GM21786 (cell line): ENCODE data around the gene PEX11G.

Experiments used
- ATAC-seq: cut with Tn5 transposase; IDR thresholded peaks from one replicate; pipeline ENCODE4 v1.9.1; 2021; ENCODE audit not compliant: unreplicated experiment

Gene PEX11G

DNA sequence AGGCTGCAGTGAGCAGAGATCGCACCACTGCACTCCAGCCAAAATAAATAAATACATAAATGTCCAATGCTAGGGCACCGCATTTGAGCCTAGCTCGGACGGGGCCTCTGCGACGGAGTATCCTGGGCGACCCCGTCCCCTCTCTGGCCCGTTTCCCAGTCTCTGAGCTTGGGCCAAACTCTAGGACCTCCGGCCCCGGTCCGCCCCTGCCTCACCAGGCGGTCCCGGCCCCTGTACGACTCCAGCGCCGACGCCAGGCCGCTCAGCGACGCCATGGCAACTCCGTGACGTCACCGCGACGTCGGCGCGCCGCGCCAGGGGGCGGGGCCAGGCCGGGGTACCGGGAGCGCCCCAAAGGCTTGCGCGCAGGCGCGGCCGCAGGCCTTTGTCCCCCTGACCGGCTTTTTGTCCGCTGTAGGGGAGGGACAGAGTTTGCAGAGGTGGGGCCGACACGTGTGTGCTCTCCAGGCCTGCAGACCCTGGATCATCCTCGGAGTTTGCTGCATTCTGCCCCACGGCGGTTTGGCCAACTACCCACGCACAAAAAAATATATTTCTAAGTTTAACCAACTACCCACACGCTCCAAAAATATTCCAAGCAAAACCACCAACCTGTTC is at the start of gene PEX11G:
TSS of gene PEX11G (minus strand) at position 300 of the 618 bp plus-strand sequence. CDS start at position 275, 25 bp downstream.
- ATAC-seq = no peak

DNA sequence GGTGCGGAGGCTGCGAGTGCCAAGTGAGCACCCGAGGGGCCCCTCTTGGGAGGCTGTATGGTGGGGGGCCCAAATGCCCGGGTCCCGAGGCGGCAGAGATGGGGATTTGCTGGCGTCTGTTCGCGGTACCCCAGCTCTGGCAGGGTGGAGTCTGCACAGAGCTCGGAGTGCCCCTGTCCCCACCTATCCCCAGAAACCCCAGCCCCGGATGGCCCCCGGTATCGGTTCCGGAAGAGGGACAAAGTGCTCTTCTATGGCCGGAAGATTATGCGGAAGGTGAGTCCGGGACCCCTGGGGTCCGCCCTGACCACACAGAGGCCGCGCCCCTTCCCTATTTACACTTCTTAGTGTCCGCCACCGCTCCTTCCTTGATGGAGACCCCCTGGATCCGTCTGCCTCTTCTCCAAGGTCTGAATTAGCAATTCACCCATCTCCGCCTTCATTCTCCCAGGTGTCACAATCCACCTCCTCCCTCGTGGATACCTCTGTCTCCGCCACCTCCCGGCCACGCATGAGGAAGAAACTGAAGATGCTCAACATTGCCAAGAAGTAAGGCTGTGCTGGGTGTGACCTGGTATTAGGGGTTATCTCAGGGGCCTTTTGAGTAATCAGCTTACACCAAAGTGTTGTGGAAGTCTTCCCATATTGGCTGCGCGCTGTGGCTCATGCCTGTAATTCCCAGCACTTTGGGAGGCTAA is 47.3 kb upstream of the PEX11G start:
- peak; percentile 4 for ATAC-seq

DNA sequence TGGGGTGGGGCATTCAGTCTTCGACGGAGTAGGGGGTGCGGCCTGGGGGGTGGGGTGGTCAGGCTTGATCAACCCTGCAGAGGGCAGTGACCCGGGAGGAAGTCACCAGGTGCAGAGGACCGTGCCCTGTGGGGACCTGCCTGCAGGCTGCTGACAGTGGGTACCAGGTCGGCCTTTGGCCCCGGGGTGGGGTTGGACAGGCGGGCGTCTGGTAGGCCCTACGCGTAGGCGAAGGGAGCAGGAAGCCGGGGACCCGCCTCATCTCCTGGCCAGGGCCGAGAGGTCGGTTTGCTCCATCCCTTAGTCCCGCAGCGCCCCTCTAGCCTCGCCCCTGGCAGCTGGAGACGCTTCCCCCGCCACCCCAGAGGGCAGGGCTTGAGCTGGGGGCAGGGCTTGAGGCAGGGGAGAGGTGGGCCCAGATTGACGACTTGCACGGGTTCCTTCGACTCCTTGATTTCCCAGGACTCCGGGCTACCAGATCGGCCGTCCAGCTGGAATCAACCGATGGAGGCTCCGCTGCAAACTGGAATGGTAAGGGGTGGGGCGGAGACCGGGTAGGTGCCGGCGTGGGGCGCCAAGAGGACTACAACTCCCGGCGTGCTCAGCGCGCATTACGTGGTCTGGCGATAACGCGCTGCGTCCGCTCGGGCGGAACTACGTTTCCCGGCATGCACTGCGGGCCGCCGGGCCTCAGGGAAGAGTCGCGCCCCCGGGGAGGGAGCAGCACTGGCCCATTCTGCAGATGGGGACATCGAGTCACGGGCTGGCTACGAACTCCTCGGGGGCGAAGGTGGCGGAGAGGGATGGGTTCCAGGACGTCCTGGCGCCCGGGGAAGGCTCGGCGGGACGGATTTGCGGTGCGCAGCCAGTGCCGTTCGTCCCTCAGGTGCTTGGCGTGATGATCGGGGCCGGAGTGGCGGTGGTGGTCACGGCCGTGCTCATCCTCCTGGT is 46.5 kb upstream of the PEX11G start, which contains the start of gene PNPLA6:
TSS of gene PNPLA6 (plus strand) at position 671 of the 951 bp plus-strand sequence. CDS start at position 743, 72 bp downstream.
- ATAC-seq = peak; percentile 59

DNA sequence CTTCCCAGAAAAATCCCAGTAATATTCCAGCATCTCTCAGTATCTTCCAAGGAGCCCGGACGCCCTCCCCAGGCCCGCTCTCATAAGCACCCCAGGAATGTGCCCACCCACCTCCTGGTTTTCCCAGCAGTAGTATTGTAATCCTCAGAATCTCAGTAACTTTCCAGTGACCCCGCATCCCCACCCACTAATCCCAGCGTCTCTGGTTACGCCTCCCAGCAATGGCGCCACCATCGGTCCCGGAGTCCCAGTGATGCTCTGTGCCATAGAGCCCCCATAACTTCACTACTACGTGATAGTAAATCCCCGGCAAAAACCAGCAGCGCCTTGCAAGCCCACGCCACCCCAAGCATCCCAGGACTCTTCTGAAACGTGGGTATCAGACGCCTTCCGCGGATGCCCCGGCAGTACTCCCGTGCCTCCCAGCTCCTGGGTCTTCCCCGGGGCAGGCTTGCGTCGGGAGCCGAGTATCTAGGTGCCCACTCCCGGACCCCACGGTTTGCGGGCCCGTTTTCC is 45.8 kb upstream of the PEX11G start:
- ATAC-seq = no peak

DNA sequence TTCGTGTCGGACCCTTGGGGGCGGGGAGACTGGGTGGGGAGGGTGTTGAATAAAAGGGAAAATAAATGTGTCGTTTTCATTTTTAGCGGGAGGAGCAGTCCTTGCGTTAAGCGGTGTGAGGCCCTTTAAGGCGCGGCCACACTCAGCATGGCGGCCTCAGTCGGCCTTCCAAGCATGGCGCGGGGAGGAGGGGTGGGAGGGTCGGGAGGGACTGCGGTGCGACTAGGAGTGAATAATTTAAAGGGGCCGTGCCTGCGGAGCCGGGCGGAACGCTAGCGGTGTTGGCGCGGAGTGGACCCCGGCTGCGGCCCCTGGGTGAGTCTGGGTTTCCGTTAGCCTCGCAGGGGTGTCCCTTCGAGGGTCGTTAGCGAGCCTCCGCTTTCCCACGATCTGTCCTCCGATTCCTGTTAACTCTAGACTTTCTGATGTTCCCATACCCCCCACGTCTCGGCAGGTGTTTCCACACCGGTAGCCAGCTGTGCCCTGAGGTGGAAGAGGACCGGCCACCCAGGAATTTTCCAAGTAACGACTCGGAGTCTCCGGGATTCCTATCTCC is 45.2 kb upstream of the PEX11G start:
- no peak for ATAC-seq

DNA sequence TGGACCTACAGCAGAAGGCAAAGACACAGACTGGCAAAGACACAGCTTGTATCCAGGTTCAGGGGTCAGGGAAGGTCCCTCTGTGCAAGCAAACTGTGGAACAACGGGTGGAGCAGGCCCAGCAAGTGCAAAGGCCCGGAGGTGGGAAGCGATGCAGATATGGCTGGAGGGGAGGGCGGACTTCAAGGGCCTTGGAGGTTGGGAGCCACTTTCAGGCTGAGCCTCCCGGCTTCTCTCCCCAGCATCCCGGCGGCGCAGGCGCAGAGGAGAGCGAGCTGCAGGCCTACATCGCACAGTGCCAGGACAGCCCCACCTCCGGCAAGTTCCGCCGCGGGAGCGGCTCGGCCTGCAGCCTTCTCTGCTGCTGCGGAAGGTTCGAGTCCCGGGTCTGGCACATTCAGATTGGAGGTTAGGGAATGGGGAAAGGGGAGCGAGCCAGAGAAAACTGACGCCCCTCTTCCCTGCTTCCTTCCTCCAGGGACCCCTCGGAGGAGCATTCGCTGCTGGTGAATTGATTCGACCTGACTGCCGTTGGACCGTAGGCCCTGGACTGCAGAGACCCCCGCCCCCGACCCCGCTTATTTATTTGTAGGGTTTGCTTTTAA is 44.5 kb upstream of the PEX11G start:
- no peak for ATAC-seq

DNA sequence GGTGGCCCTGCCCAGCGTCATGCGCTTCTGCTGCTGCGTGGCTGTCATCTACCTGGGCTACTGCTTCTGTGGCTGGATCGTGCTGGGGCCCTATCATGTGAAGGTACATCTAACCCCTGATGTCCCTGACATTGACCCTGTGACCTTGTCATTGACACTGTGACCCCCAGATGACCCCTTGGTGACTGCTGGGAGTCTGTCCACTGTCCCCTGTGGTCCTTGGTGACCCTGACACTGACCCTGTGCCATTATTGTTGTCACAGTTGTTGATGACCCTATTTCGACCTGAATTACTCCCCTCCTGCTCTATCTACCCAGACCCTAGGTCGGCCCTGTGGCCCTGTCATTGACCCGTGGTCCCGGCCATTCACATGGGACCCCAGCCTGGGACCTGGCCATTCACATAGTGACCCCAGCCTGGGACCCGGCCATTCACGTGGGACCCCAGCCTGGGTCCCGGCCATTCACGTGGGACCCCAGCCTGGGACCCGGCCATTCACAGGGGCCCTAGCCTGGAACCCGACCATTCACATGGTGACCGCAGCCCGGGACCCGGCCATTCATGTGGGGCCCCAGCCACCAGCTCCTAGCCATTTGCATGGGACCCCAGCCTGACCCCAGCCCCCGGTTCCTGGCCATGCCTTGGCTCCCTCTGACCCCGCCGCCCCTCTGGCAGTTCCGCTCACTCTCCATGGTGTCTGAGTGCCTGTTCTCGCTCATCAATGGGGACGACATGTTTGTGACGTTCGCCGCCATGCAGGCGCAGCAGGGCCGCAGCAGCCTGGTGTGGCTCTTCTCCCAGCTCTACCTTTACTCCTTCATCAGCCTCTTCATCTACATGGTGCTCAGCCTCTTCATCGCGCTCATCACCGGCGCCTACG is 41.0 kb upstream of the PEX11G start:
- ATAC-seq = no peak

DNA sequence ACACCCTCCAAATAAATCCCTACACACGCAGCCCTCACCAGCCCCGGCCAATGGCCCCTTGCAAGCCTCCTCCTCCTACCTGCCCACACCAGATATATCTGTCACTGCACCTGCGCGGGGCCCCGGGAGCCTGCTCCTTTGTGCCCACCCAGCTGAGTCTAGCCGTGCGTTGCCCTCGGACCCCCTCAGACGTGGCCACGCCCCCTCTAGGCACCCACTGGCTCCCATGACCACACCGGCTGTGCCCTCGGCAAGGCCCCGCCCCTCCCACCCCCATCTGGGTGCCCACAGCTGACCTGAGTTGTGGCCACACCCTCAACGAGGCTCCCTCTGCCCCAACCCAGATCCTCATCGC is 40.4 kb upstream of the PEX11G start:
- no peak for ATAC-seq

DNA sequence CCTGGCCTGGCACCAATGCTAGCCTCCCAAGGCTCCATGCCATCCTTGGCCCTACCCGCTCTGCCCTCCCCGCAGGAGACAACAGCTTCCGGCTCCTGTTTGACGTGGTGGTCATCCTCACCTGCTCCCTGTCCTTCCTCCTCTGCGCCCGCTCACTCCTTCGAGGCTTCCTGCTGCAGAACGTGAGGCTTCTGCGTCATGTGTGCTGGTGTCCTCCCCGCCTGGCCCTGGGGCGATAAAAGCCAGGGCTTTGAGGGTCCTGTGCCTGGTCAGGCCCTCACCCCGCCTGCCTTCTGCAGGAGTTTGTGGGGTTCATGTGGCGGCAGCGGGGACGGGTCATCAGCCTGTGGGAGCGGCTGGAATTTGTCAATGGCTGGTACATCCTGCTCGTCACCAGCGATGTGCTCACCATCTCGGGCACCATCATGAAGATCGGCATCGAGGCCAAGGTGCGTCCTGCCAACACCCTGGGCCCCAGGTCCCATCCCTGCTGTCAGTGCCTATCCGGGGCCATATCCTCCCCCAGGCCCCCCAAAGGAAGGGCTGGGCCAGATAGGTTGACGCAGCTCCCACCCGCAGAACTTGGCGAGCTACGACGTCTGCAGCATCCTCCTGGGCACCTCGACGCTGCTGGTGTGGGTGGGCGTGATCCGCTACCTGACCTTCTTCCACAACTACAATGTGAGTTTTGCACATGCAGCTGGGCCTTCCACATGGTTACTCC is 39.8 kb upstream of the PEX11G start:
- no peak for ATAC-seq

DNA sequence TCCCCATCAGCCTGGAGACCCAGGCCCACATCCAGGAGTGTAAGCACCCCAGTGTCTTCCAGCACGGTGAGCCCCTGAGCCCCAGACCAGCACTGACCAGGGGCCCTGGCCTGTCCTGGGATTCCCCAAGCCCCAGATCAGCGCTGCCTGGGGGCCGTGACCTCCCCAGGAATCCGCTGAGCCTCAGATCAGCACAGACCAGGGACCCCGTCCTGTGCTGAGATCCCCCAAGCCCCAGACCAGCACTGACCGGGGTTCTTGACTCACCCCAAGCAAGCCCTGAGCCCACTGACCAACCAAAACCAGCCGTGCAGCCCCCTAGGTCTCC is 39.3 kb upstream of the PEX11G start:
- ATAC-seq = no peak

DNA sequence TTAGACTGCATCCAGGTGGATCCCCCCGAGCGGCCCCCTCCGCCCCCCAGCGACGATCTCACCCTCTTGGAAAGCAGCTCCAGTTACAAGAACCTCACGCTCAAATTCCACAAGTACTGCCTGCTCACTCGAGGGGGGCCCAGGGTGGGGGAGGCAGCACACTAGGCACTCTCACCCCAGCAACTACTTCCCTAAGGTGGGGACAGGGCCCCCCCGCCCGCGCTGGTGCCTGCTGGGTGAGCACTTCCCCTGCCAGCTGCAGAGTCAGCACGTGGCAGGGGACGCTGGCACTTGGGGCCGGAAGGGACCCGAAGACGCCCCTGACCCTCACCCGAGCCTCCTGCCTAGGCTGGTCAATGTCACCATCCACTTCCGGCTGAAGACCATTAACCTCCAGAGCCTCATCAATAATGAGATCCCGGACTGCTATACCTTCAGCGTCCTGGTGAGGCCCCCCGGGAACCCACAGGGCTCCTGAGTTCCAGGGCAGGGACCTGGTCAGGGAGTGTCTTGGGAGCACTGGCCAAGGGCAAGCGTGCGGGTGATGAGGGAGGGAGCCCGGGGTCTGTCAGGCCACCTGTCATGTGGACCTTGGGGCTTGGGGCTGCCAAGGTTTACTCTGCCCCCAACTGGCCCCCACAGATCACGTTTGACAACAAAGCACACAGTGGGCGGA is 38.8 kb upstream of the PEX11G start:
- no peak for ATAC-seq

DNA sequence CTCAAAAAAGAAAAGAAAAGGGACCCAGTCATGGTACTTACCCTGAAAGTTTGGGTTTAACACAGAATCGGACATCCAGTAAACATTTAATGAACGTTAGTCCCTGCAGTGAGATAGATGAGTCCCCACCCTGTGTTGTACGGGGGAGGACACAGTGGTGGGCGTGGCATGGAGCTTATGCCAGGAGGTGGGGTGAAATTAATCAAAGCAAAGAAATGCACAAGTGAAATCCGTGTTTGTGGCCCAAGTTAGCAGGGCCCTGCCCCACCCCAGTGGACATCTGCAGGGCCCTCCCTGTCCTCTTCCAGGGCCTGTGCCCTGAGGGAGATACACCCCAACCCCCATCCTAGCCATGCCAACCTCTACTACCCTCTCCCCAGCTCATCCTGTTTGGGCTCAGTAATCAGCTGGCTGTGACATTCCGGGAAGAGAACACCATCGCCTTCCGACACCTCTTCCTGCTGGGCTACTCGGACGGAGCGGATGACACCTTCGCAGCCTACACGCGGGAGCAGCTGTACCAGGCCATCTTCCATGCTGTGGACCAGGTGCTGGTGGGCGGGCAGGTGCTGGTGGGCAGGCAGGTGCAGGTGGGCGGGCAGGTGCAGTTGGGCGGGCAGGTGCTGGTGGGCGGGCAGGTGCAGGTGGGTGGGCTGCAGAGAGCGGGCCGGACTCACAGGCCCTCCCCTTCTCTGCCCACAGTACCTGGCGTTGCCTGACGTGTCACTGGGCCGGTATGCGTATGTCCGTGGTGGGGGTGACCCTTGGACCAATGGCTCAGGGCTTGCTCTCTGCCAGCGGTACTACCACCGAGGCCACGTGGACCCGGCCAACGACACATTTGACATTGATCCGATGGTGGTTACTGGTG is 37.5 kb upstream of the PEX11G start:
- no peak for ATAC-seq

DNA sequence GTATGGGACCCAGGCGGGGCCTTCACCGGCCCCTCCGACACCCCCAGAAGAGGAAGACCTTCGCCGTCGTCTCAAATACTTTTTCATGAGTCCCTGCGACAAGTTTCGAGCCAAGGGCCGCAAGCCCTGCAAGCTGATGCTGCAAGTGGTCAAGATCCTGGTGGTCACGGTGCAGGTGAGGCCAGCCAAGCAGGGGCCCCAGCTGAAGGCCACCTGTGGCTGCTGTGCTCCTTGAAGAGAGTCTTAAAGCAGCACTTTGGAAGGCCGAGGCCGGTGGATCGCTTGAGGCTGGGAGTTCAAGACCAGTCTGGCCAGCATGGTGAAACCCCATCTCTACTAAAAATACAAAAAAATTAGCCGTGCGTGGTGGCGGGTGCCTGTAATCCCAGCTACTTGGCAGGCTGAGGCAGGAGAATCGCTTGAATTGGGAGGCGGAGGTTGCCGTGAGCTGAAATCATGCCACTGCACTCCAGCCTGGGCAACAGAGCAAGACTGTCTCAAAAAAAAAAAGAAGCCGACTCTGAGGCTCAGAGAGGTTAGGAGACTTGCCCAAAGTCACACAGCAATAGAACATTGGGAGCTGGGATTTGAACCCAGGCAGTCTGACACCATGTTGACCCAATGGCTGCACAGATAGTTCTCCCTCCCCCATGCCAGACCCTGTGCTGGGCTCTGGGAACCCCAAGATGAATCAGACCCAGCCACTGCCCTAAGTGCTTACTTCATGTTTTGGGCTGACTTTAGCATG is 36.3 kb upstream of the PEX11G start:
- no peak for ATAC-seq

DNA sequence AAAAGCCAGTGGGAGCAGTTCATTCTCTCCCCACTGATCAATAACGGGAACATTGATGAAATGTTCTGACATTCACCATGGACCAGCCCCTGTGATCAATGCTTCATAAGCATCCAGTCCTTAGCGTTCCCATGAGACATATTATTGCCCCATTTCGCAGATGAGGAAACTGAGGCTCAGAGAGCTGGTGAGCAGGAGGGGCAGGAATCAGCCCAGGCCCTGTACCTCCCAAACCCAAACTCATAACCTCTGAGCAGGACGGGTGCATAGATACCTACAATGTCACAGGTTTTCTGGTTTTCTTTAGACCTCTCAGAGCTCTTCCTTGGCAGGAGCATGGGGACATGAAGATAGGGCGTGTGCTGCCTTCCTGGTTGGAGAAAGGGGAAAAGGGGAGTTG is 35.7 kb upstream of the PEX11G start:
- no peak for ATAC-seq

DNA sequence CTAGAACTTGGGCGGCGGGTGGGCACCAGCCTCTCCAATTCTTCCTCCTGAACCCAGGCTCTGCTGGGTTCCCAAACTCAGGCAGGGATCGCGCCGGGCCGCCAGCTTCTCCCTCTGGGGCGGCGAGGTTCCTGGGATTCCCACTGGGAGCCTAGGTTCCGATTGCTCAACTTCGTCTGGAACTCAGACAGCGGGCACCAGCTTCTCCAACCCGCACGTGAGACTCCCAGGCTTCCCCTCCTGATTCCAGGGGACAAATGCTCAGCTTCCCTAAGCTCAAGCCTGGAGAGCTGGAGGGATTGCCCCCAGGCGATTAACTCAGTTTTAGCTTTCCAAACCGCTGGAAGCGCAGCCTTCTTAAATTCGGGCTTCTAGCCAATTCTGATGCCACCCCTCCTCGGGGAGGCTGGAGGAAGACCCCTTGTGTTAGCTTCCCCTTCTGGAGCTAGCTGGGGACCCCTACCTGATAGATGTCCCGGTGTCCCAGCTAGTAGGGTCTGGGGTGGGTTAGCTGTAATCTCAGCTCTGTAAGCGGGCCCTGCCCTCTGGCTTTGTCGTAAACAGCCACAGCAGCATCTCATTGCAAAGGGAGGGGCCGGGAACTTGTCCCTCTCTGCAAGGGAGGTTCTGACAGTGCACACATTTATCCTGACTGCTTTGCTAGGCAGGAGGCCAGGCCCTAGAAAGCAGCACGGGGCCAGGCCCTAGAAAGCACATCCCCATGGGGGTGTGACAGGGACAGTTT is 34.3 kb upstream of the PEX11G start:
- no peak for ATAC-seq
